Small intestine (tissue), 7 donors: Measurements from ENCODE around the gene SPATA25. TPM values are rescaled to one million over a fixed set of nuclear protein-coding genes. Genes with fewer than 3 reads are reported as not detected.

Experiments used
- DNase-seq, 2 donors: peaks; one replicate each; pipeline versions ENCODE4 v3.0.0 to v3.0.0-alpha.2; 2013
- FAIRE-seq: peaks from 2 replicates; lab custom pipeline; 2012; peaks lifted over from hg19 to GRCh38; lab: Jason Lieb, UNC
- H3K27ac ChIP-seq, 3 donors: one replicate each; pipeline ENCODE4 v1.5.1; 2013; ENCODE audit warnings: low read length in 2 of 3, mild to moderate bottlenecking in 2 of 3, control low read depth in 1 of 3, inconsistent platforms in 1 of 3, low read depth in 1 of 3, moderate library complexity in 1 of 3
- H3K27me3 ChIP-seq, 3 donors: one replicate each; pipeline ENCODE4 v1.6.1; 2013; ENCODE audit warnings: low read length in 3 of 3, inconsistent platforms in 1 of 3; ENCODE audit not compliant: control insufficient read depth in 3 of 3, insufficient read depth in 3 of 3
- H3K36me3 ChIP-seq, 3 donors: one replicate each; pipeline ENCODE4 v1.6.1; 2013; ENCODE audit warnings: low read length in 3 of 3, inconsistent platforms in 1 of 3, low read depth in 1 of 3, mild to moderate bottlenecking in 1 of 3, moderate library complexity in 1 of 3; ENCODE audit not compliant: control insufficient read depth in 3 of 3, insufficient read depth in 2 of 3
- H3K4me1 ChIP-seq, 3 donors: one replicate each; pipeline ENCODE4 v1.6.1; 2013; ENCODE audit warnings: low read length in 2 of 3, inconsistent platforms in 1 of 3, low read depth in 1 of 3, mild to moderate bottlenecking in 1 of 3, moderate library complexity in 1 of 3; ENCODE audit not compliant: control insufficient read depth in 3 of 3, insufficient read depth in 2 of 3
- H3K4me3 ChIP-seq, 3 donors: one replicate each; pipeline ENCODE4 v1.5.1; 2013; ENCODE audit warnings: low read length in 3 of 3, control low read depth in 1 of 3, inconsistent platforms in 1 of 3, low read depth in 1 of 3, mild to moderate bottlenecking in 1 of 3, moderate library complexity in 1 of 3
- H3K9me3 ChIP-seq, 2 donors: one replicate each; pipeline ENCODE4 v1.6.1; 2013; ENCODE audit warnings: low read depth in 1 of 2, low read length in 1 of 2; ENCODE audit not compliant: control insufficient read depth in 2 of 2, insufficient read depth in 1 of 2
- WGBS, 3 donors: extraction: QIAGEN DNeasy Blood & Tissue Kit; methylation state at CpG; one replicate each; pipeline ENCODE4 v1.1.7; 2013; 5-methylcytosine and 5-hydroxymethylcytosine counted together
- polyA plus RNA-seq, 4 donors: library from polyadenylated mRNA; stranded (reverse) in 3 of 4; unstranded in 1 of 4; fragments of 200-250 nt in 3 of 4; fragments of 120-200 nt in 1 of 4; gene quantifications; one replicate each; pipeline versions ENCODE4 v1.2.1 to v1.2.3, GENCODE V29; 2013
- donor health status: healthy with polysubstance abuse.
- donor health status: control.
- donor health status: control.
- donor health status: Bipolar disorder and iron deficiency.
- donor health status: healthy.

Gene SPATA25
- polyA plus RNA-seq, 4 donors: 1.8 to 16.4 TPM; not detected in 2

DNA sequence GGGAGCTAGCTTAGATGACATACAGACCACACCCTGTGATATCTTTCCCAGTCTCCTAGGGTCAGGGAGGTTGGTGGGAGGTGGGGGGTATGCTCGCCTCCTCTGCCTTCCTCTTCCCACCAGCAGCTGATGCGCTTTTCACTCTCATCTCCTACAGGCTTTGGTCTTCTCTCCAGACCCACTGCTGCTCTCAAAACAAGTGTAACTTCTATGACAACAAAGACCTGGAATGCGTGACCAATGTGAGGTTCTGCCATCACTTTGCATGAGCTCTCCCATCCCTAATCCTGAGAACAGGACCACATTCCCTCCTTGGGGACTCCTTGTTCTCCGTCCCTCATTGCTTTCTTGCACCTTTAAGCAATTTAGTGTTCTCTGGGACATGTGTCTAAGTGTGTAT, 6.4 kb upstream of the SPATA25 start:
- Histone ChIP-seq H3K4me3 (peak overlapping the region in 1 of 3 donors; percentile 70), H3K36me3 (peaks cover 5 to 67% (median 11%) of the 10 kb centered on the region in 3 donors), H3K4me1 (peaks cover 0 to 22% (median 6%) of the 10 kb centered on the region in 3 donors), H3K27ac (peak overlapping the region in 1 of 3 donors; percentile 86), H3K9me3 (no peaks in the 10 kb centered on the region), H3K27me3 (no peaks in the 10 kb centered on the region)
- WGBS, 3 donors: 88 to 98% (median 93%) methylated on average over 4 of the region's 4 CpGs
- FAIRE-seq (no peak), DNase-seq (no peak)

DNA sequence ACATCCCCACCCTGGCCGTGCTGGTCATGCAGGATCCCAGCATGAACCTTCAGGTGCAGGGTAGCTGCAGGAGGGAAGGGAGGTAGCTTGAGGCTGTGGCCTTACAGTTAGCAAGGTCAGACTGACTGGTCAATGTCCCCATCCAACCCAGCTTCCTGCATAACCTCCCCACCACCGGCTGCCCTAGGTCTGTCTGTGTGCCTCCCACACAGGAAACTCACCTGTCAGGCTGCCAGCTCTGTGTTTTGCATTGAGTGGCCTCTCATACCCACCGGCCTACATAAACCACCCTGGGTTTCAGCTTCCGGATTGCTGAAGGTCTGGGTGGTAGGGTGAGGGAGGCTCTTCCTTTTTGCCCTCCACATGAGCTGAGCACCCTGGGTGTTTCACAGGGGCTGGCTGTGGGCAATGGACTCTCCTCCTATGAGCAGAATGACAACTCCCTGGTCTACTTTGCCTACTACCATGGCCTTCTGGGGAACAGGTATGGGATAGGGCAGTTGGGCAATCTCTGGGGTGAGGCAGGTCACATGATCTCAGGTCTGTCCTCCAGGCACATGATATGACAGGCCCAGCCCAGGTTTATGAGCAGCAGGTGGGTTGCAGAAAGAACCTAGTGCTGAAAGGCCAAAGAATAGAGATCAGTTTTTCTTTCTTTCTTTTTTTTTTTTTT, 5.5 kb upstream of the SPATA25 start:
- 47 to 69% (median 61%) methylated on average over 4 of the region's 4 CpGs for WGBS, 3 donors
- FAIRE-seq (no peak), DNase-seq (peak; percentile 76 to 92)
- Histone ChIP-seq H3K4me3 (peak overlapping the region in 1 of 3 donors; percentile 70), H3K36me3 (peaks cover 5 to 66% (median 11%) of the 10 kb centered on the region in 3 donors), H3K9me3 (no peaks in the 10 kb centered on the region), H3K4me1 (peaks cover 0 to 22% (median 6%) of the 10 kb centered on the region in 3 donors), H3K27me3 (no peaks in the 10 kb centered on the region), H3K27ac (peak overlapping the region in 2 of 3 donors; percentile 12 to 86)

DNA sequence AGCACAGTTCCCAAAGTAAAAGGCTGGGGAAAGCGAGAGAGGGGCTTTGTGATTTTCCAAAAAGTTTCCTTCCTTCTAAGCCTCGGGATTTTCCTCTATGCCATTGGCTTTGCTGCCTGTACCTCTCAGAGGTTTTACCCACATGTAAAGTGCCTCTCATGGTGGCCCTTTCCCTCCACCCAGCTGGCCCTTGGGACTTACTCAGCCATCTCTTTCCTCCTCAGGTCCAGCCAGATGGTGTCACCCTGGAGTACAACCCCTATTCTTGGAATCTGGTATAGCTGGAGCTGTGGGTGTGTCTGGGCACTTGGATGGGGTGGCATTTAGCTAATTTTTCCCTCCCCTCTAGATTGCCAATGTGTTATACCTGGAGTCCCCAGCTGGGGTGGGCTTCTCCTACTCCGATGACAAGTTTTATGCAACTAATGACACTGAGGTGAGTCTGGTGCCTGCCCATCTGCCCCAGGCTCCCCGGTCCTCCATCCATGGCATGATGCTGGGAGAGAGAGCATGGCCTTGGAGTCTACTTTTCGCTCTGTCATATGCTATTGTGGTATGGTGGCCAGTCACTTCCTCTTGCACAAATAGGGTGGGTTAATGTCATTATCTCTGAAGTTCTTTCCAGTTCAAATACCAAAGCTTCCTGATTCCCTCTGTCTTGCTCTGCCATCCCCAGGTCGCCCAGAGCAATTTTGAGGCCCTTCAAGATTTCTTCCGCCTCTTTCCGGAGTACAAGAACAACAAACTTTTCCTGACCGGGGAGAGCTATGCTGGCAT, 4.8 kb upstream of the SPATA25 start:
- 76 to 81% (median 80%) methylated on average over 9 of the region's 9 CpGs for WGBS, 3 donors
- peaks cover 2 to 64% (median 11%) of the 10 kb centered on the region in 3 donors for H3K36me3 ChIP-seq
- FAIRE-seq: no peak
- no peaks in the 10 kb centered on the region for H3K9me3 ChIP-seq
- DNase-seq: peak; percentile 48 to 49
- H3K27me3 ChIP-seq: no peaks in the 10 kb centered on the region
- H3K4me1 ChIP-seq: peaks cover 0 to 22% (median 6%) of the 10 kb centered on the region in 3 donors
- peak overlapping the region; percentile 12 to 86 (median 39) for H3K27ac ChIP-seq
- peak overlapping the region; percentile 70 to 90 (median 81) for H3K4me3 ChIP-seq

DNA sequence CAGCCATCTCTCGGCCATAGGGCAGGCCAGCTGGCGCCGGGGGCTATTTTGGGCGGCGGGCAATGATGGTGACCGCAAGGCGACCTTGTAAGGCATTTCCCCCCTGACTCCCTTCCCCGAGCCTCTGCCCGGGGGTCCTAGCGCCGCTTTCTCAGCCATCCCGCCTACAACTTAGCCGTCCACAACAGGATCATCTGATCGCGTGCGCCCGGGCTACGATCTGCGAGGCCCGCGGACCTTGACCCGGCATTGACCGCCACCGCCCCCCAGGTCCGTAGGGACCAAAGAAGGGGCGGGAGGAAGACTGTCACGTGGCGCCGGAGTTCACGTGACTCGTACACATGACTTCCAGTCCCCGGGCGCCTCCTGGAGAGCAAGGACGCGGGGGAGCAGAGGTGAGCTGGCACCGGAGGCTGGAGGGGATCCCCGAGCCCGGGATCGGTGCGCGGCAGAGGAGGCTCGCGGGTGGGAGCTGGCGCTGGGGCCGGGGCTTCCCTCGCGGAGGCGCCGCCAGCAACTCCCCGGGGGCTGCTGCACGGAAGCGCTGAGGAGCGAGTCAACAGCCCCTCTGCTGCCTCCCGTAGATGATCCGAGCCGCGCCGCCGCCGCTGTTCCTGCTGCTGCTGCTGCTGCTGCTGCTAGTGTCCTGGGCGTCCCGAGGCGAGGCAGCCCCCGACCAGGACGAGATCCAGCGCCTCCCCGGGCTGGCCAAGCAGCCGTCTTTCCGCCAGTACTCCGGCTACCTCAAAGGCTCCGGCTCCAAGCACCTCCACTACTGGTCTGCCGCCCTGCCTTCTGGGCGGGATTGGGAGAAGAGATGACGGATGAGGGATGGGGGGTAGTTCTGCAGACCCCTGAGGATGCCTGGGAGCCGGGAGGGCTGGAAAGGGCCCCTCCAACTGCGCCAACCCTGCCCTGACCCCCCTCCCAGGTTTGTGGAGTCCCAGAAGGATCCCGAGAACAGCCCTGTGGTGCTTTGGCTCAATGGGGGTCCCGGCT, 3.9 kb upstream of the SPATA25 start, which contains the start of the genes CTSA and NEURL2:
TSS of gene CTSA (plus strand) at position 351 of the 999 bp plus-strand sequence. CDS start at position 585, 234 bp downstream.
TSS of gene NEURL2 (minus strand) at position 224 of the 999 bp plus-strand sequence. CDS start at position 7, 217 bp downstream.
- Histone ChIP-seq H3K4me1 (peaks cover 0 to 25% (median 6%) of the 10 kb centered on the region in 3 donors), H3K9me3 (no peaks in the 10 kb centered on the region), H3K4me3 (peak within 1 kb of the TSS; percentile 70 to 90 (median 81)), H3K36me3 (peaks cover 2 to 64% (median 6%) of the 10 kb centered on the region in 3 donors), H3K27me3 (no peaks in the 10 kb centered on the region), H3K27ac (peak within 1 kb of the TSS; percentile 69 to 86 (median 85))
- WGBS, 3 donors: 0 to 1% (median 0%) methylated on average over 57 to 78 of the region's 78 CpGs
- FAIRE-seq (no peak), DNase-seq (peak; percentile 96 to 98)

DNA sequence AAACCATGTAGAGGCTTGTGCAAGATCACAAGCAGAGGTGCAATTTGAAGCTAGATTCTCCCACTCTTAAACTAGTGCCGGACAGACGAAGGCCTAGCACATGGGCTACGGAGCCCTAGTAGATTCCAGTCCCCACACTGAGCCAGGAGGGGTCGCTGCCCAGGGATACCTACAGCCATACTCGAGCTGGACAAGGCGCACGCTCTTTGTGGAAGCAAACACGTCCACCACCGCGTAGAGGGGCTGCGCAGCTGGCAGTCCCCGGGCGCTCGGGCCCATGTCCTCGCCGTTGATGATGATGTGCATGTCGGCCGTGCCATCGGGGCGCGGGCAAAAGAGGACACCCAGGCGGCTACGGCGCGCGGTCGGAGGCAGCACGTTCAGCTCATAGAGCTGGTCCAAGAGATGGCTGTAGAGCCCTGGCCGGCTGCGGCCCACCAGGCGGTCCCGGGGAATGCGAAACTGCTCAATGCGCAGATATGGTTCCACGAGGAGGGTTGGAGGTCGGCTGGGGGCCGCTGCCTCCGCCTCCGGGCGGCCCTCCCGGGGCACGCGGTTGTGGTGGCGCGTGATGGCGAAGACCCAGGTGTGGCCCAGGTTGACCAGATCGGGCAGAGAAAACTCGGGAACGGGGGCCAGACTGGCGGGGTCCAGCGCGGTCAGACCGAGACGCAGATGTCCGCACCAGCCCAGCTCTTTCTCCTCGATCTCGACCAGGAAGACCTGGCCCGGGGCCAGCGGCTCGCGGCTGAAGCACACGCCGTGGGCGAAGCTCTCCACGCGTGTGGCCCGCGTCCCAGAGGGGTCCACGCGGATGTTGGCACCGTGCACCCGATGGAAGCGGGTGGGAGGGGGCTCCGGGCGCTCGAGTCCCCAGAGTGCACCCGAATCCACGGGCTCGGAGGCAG, 2.9 kb upstream of the SPATA25 start:
- peak; percentile 74 to 90 for DNase-seq
- no peaks in the 10 kb centered on the region for H3K9me3 ChIP-seq
- FAIRE-seq: no peak
- peaks cover 0 to 27% (median 6%) of the 10 kb centered on the region in 3 donors for H3K4me1 ChIP-seq
- peak overlapping the region; percentile 69 to 86 (median 85) for H3K27ac ChIP-seq
- 1 to 4% (median 2%) methylated on average over 68 to 79 of the region's 79 CpGs for WGBS, 3 donors
- peaks cover 2 to 57% (median 6%) of the 10 kb centered on the region in 3 donors for H3K36me3 ChIP-seq
- peak overlapping the region; percentile 70 to 90 (median 81) for H3K4me3 ChIP-seq
- no peaks in the 10 kb centered on the region for H3K27me3 ChIP-seq

DNA sequence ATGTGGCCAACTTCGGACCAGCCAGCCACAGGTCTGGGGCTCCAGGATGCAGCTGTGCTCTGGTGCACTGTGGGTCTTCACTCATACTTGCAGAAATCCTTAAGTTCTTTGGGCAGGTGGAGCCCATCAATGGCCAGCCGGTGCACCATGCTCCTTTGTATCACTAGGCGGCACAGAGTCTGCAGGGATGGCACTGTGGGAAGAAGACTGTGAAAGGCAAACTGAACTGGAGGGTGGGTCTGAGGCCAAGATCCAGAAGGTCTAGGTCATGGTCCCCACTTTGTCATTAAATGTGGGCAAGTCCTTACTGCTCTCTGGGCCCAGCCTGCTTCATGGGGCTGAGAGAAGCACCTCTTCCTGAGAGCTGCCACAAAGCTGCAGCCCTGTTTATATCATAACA, 1.3 kb upstream of the SPATA25 start:
- no peaks in the 10 kb centered on the region for H3K27me3 ChIP-seq
- FAIRE-seq (no peak), DNase-seq (no peak)
- no peaks in the 10 kb centered on the region for H3K9me3 ChIP-seq
- H3K27ac ChIP-seq: no peak overlapping the region
- H3K4me1 ChIP-seq: peaks cover 0 to 25% (median 6%) of the 10 kb centered on the region in 3 donors
- WGBS, 3 donors: 88 to 94% (median 89%) methylated on average over 3 of the region's 3 CpGs
- H3K4me3 ChIP-seq: peak overlapping the region in 1 of 3 donors; percentile 70
- peaks cover 0 to 52% (median 2%) of the 10 kb centered on the region in 3 donors for H3K36me3 ChIP-seq
